Measurements from ENCODE around the gene PSMD3.
"Not testable (repeated sequence)": the region's sequence is repeated elsewhere in the genome, so short reads cannot be mapped to it uniquely, and the experiment has no call there.

PSMD3 gene

GRCh38 chr17:39999067-39999466 is 18.5 kb downstream of the PSMD3 start:
- no peak for DNase-seq

GRCh38 chr17:40000161-40000560 is 19.6 kb downstream of the PSMD3 start:
- DNase-seq = no peak

- not testable (repeated sequence) for DNase-seq
Observed at GRCh38 chr17:40001335-40001734, 20.7 kb downstream of the PSMD3 start.

- DNase-seq = no peak
Observed at GRCh38 chr17:40004072-40004471, 23.5 kb downstream of the PSMD3 start.

GRCh38 chr17:40004712-40005111 is 24.1 kb downstream of the PSMD3 start:
- no peak for DNase-seq

- no peak for DNase-seq
Observed at GRCh38 chr17:40005520-40005919, 24.9 kb downstream of the PSMD3 start.

- not testable (repeated sequence) for DNase-seq
Observed at GRCh38 chr17:40010946-40011500, 30.4 kb downstream of the PSMD3 start.

GRCh38 chr17:40012017-40012647 is 31.5 kb downstream of the PSMD3 start:
- DNase-seq = not testable (repeated sequence)

- DNase-seq = no peak
Observed at GRCh38 chr17:40014375-40014980, 33.9 kb downstream of the PSMD3 start.

GRCh38 chr17:40015005-40015997 is 34.7 kb downstream of the PSMD3 start, which contains the start of gene CSF3:
Gene CSF3, plus strand, starts transcription at chr17:40015440. Its CDS starts 35 bp downstream, at chr17:40015475.
- DNase-seq = peak; percentile 23

- no peak for DNase-seq
Observed at GRCh38 chr17:40015998-40016985, 35.7 kb downstream of the PSMD3 start.

GRCh38 chr17:40017422-40018080 is 36.9 kb downstream of the PSMD3 start:
- DNase-seq = no peak

GRCh38 chr17:40018211-40019121 is 37.9 kb downstream of the PSMD3 start:
- DNase-seq = no peak

GRCh38 chr17:40019140-40019991 is 38.8 kb downstream of the PSMD3 start:
- no peak for DNase-seq

- no peak for DNase-seq
Observed at GRCh38 chr17:40020146-40020545, 39.5 kb downstream of the PSMD3 start.

- DNase-seq = no peak
Observed at GRCh38 chr17:40021451-40021971, 40.9 kb downstream of the PSMD3 start.

GRCh38 chr17:40022497-40022896 is 41.9 kb downstream of the PSMD3 start:
- DNase-seq = no peak

GRCh38 chr17:40022961-40023541 is 42.4 kb downstream of the PSMD3 start:
- no peak for DNase-seq
